Measurements from ENCODE around the gene FAM168A. TPM values are rescaled to one million over a fixed set of nuclear protein-coding genes. Genes with fewer than 3 reads are reported as not detected.
"Not testable (repeated sequence)": the region's sequence is repeated elsewhere in the genome, so short reads cannot be mapped to it uniquely, and the experiment has no call there.

Gene FAM168A
- total and polyA plus RNA-seq, 10 donors = 2.7 to 33.2 (median 22.7) TPM

DNA sequence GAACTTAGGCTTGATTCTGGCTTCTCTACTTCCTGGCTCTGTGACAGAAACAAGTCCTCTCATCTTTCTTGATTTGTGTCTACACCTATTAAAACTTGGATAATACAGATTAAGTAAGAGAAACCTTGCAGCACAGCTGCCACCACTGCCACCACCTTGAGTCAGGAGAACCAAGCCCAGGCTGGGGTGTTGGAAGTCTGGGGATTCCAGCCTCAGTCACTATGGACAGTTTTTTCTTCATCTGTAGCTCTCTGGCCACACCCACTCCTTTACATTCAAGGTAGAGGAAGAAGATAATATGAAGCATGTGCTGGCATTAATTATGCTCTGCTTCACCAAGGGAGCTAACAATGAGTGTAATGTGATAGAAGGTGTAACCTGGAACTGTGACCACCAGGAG, 146.0 kb downstream of the FAM168A start:
- TF ChIP-seq CTCF (IDR thresholded peaks at IDR 0.05 in 8 of 11, conservative IDR thresholded peaks at IDR 0.05 in 3 of 11) = no peak
- TF ChIP-seq POLR2AphosphoS5 (IDR thresholded peaks at IDR 0.05) = no peak
- no peak for TF ChIP-seq POLR2A (IDR thresholded peaks at IDR 0.05)
- H3K9me3 ChIP-seq = no peaks in the 10 kb centered on the region
- peaks cover 0 to 5% (median 0%) of the 10 kb centered on the region in 6 donors for H3K36me3 ChIP-seq
- intact Hi-C loops (cut with DNase I; ENCODE audit: low total_unique reads) = no loop called here
- H3K27me3 ChIP-seq (replicated peaks in 1 of 7) = no peaks in the 10 kb centered on the region
- no peak overlapping the region for H3K4me3 ChIP-seq
- no peak for DNase-seq
- H3K4me1 ChIP-seq = no peaks in the 10 kb centered on the region
- H3K27ac ChIP-seq = no peak overlapping the region

- 88 to 96% (median 93%) methylated on average over 2 of the region's 2 CpGs for WGBS, 5 donors
- H3K4me3 ChIP-seq = no peak overlapping the region
- H3K27me3 ChIP-seq (replicated peaks in 1 of 7) = no peaks in the 10 kb centered on the region
- H3K36me3 ChIP-seq = peaks cover 0 to 5% (median 0%) of the 10 kb centered on the region in 6 donors
- intact Hi-C loops (cut with DNase I; ENCODE audit: low total_unique reads) = no loop called here
- H3K9me3 ChIP-seq = no peaks in the 10 kb centered on the region
- peaks cover 0 to 12% (median 0%) of the 10 kb centered on the region in 6 donors for H3K4me1 ChIP-seq
- no peak overlapping the region for H3K27ac ChIP-seq
- TF ChIP-seq POLR2AphosphoS5 (IDR thresholded peaks at IDR 0.05) = no peak
- TF ChIP-seq POLR2A (IDR thresholded peaks at IDR 0.05) = no peak
- TF ChIP-seq CTCF (IDR thresholded peaks at IDR 0.05 in 8 of 11, conservative IDR thresholded peaks at IDR 0.05 in 3 of 11) = no peak
- DNase-seq = no peak
Measured at GRCh38 chr11:73446766-73447165, 151.1 kb downstream of the FAM168A start.

DNA sequence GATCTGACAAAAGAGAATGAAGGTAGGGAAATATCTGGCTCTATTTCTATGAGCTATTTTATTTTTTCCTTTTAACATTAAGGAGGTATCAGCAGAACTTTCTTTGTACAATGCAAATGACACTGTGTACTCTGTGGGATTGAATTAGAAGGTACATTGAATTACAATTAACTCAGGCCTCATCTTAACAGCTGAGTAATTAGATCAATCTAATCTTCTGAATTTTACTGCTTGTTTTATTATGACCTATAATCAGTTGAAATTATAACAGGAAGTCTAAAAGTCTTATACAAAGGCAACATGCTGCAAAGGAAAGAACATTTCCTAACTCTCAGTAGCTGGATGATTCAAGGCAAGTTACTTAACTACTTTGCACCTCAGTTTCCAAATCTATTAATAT, 151.9 kb downstream of the FAM168A start:
- peaks cover 0 to 5% (median 0%) of the 10 kb centered on the region in 6 donors for H3K36me3 ChIP-seq
- DNase-seq = no peak
- TF ChIP-seq POLR2AphosphoS5 (IDR thresholded peaks at IDR 0.05) = no peak
- no peak for TF ChIP-seq POLR2A (IDR thresholded peaks at IDR 0.05)
- no peak for TF ChIP-seq CTCF (IDR thresholded peaks at IDR 0.05 in 8 of 11, conservative IDR thresholded peaks at IDR 0.05 in 3 of 11)
- peaks cover 0 to 12% (median 0%) of the 10 kb centered on the region in 6 donors for H3K4me1 ChIP-seq
- H3K9me3 ChIP-seq = no peaks in the 10 kb centered on the region
- no peaks in the 10 kb centered on the region for H3K27me3 ChIP-seq (replicated peaks in 1 of 7)
- H3K27ac ChIP-seq = no peak overlapping the region
- no peak overlapping the region for H3K4me3 ChIP-seq
- intact Hi-C loops (cut with DNase I; ENCODE audit: low total_unique reads) = no loop called here

DNA sequence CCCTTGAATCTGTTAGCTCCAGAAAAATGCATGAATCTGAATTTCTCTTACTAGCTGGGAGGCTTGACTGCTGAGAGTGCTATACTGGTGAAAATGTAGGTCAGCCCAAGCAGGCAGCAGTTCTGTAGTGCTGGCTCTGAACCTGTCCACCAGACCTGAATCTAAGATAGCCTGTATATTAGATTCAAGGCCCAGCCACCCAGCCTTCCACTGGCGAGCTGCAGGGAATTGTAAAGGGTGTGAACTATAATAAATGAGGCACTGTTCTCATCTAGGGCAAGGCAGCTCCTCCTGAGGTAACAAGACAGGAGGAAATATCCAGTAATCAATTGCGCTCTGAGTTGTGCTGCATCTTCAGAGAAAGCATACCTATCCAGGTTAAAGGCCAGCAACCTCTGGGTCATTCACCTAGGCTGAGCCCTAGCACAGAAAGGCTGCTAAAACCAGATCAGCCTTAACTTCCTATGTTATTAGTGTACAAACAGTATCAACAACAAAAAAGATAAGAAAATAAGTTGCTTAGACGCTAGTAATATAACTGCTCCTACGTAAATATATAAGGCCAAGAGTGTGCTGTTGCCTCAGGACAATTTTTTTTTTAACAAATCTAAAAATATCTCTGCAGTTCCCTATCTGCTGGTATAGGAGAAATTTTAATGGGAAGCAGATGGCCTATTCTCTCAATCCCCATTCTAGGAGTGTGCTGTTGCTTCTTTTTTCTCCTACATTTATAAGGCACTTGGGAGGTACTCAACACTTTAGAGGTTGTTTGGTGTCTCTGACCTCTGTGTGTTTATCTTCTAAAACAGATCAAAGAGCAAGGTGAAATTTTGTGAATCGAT, 158.7 kb downstream of the FAM168A start:
- no peak for DNase-seq
- no peak for TF ChIP-seq CTCF (IDR thresholded peaks at IDR 0.05 in 8 of 11, conservative IDR thresholded peaks at IDR 0.05 in 3 of 11)
- no peak for TF ChIP-seq POLR2A (IDR thresholded peaks at IDR 0.05)
- no peak for TF ChIP-seq POLR2AphosphoS5 (IDR thresholded peaks at IDR 0.05)
- Histone ChIP-seq H3K27me3 (replicated peaks in 1 of 7) (no peaks in the 10 kb centered on the region), H3K27ac (no peak overlapping the region), H3K4me1 (no peaks in the 10 kb centered on the region), H3K36me3 (no peaks in the 10 kb centered on the region), H3K9me3 (no peaks in the 10 kb centered on the region), H3K4me3 (no peak overlapping the region)
- 92 to 96% (median 94%) methylated on average over 5 of the region's 5 CpGs for WGBS, 5 donors
- intact Hi-C loops (cut with DNase I; ENCODE audit: low total_unique reads) = no loop called here

DNA sequence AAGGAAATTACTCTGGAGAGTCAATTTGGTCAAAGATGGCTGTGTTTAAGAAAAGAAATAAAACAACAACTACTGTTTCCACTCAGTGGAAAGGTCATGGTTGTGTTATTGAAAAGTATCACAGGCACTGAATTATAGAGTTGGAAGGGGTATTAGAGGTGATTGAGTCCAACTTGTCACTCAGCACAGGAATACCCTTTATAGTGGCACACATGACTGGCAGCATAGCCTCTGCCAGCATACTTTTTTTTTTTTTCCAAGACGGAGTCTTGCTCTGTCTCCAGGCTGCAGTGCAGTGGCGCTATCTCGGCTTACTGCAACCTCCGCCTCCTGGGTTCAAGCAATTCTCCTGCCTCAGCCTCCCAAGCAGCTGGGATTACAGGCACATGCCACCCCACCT, 161.1 kb downstream of the FAM168A start:
- H3K27me3 ChIP-seq (replicated peaks in 1 of 7); H3K36me3 ChIP-seq; intact Hi-C loops (cut with DNase I; ENCODE audit: low total_unique reads); DNase-seq; H3K4me1 ChIP-seq; H3K9me3 ChIP-seq; H3K4me3 ChIP-seq; H3K27ac ChIP-seq: not testable (repeated sequence)
- 89 to 100% (median 95%) methylated on average over 4 of the region's 4 CpGs for WGBS, 5 donors

All from spleen (tissue), 11 donors.